Bladder microvascular endothelial cell (primary cell): Measurements from ENCODE around the gene BRCA1. TPM values are rescaled to one million over a fixed set of nuclear protein-coding genes. Genes with fewer than 3 reads are reported as not detected.

Experiments used
- total RNA-seq: library from RNA; depleted of rRNA; stranded (reverse); fragments of >200 nt; gene quantifications from 2 replicates; pipeline ENCODE4 v1.2.3, GENCODE V29; 2014

The BRCA1 gene
- 16.8 and 25.1 TPM in 2 replicates for total RNA-seq

DNA sequence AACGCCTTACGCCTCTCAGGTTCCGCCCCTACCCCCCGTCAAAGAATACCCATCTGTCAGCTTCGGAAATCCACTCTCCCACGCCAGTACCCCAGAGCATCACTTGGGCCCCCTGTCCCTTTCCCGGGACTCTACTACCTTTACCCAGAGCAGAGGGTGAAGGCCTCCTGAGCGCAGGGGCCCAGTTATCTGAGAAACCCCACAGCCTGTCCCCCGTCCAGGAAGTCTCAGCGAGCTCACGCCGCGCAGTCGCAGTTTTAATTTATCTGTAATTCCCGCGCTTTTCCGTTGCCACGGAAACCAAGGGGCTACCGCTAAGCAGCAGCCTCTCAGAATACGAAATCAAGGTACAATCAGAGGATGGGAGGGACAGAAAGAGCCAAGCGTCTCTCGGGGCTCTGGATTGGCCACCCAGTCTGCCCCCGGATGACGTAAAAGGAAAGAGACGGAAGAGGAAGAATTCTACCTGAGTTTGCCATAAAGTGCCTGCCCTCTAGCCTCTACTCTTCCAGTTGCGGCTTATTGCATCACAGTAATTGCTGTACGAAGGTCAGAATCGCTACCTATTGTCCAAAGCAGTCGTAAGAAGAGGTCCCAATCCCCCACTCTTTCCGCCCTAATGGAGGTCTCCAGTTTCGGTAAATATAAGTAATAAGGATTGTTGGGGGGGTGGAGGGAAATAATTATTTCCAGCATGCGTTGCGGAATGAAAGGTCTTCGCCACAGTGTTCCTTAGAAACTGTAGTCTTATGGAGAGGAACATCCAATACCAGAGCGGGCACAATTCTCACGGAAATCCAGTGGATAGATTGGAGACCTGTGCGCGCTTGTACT is at the start of gene BRCA1:
TSS of gene BRCA1 (minus strand) at position 232 of the 834 bp plus-strand sequence. CDS start 1,268 bp downstream, outside the sequence.

DNA sequence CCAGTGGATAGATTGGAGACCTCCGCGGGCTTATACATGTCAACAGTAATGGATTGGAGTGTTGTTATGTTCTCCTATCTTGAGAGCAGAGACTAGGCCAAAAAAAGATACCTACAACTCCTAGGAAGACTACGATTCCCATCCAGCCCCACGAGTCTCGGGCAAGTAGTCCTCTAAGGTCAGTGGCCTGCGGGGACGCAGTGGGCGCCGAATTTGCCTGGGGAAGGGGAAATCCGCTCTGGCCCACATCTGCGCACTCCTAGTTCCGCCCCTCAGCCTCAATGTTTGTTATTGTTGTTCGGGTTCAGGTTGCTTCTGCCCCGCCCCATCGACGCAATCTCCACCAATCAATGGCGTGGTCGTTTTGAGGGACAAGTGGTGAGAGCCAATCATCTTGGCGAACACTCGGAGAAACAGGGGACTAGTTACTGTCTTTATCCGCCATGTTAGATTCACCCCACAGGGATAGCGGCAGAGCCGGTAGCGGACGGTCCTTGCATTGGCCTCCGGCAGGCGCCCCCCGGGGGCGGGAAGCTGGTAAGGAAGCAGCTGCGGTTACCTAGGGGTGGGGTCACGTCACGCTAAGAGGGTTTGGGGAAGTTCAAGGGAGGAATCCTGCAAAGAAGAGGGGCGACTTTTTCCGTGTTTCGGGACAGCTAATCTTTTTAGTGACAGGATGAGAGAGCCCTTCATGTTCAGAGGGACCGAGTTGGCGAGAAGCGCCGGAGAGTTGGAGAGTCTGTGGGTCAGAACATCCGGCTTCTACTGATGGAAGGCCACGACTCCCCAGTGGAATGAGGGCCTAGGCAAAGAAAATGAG is 45.8 kb upstream of the BRCA1 start, which contains the start of gene NBR1:
TSS of gene NBR1 (plus strand) at position 449 of the 820 bp plus-strand sequence. CDS start 4,586 bp downstream, outside the sequence.

DNA sequence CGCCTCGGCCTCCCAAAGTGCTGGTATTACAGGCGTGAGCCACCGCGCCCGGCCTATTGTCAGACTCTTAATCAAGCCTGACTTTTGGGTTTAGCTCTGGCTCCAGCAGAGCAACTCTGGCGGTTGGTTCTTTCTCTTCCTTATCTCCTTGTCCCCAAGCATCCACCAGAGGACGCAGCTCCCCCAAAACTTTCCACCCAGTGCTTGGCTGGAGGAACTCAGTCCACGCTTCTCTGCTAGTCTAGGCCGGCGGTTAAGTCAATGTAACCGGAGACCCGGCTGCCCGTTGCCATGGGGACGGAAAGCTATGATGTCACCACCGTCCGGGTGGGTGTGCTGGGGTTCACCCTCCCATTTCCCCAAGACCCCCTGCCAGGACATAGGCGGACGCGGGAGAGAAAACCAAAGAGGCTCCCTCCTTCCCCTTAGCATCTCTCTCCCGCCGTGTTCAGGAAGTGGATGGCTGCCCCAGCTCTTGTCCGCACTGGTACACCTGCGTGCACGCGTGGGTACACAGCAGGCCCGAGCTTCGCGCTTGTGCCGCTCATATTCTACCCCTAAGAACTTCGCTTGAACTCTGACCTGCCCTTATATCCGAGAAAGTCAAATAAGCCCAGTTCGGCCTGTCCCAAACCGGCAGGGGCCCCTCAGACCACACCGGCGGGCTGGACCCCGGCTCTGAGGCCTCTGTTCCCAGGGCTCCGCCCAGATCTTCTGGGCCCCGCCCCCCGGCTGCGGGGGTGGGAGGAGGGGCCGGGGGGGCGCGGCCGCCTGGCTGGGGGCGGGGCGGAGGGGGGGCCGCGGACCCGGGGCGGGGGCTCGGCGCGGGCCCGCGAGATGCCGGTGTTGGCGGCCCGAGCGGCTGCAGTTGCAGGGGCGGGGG is 100.5 kb downstream of the BRCA1 start, which contains the start of gene RND2:
TSS of gene RND2 (plus strand) at position 825 of the 883 bp plus-strand sequence. CDS start 117 bp downstream, outside the sequence.

GRCh38 chr17:43021741-43022512 is 103.2 kb downstream of the BRCA1 start, which contains the start of gene VAT1:
Gene VAT1, minus strand, starts transcription at chr17:43022385. Its CDS starts 63 bp downstream, at chr17:43022322.

DNA sequence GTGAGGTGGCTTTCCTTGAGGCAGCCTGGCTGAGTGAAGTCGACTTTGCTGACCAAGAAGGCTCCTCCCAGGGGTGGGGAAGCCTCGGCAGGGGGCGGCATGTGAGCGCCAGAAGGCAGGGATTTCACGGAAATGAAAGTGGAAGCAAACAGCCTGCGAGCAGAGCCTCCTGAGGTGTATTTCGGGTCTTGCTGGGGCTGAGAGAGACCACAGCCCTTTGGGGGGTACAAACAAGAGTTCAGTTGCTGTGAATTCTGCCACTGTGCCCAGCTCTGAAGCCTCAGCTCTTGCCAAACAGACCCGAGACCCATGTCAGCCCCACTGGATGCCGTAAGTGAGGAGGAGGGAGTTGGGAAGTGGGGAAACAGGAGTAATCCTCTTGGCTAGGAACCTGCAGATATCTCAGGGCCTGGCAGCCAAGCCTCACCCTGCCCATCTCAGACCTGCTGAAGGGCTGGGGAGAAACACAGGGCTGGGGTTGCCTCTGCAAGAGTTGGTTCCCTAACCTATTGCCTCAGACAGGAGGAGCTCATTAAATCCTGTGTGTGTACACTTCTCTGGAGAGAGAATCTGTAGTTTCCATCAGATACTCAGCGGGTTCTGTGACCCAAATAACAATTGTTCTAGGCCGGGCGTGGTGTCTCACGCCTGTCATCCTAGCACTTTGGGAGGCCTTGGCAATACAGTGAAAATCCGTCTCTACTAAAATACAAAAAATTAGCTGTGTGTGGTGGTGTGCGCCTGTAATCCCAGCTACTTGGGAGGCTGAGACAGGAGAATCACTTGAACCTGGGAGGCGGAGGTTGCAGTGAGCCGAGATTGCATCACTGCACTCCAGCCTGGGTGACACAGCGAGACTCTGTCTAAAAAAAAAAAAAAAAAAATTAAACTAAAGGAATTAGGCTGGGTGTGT is 118.3 kb downstream of the BRCA1 start, which contains the start of gene IFI35:
TSS of gene IFI35 (plus strand) at position 146 of the 913 bp plus-strand sequence. CDS start at position 310, 164 bp downstream.

GRCh38 chr17:42997984-42998938 is 126.9 kb downstream of the BRCA1 start, which contains the start of gene RPL27:
Gene RPL27, plus strand, starts transcription at chr17:42998419. Its CDS starts 332 bp downstream, at chr17:42998751.

Other genes with a start within 250 kb of the BRCA1 start
- not detected in 2 replicates for gene G6PC1, start 224.6 kb downstream of the BRCA1 start, total RNA-seq
- gene AARSD1, start 160.9 kb downstream of the BRCA1 start, total RNA-seq: 14.4 and 18.0 TPM in 2 replicates
- 0.06 and 0.16 TPM in 2 replicates for gene PTGES3L, start 145.3 kb downstream of the BRCA1 start, total RNA-seq
- gene RUNDC1, start 144.8 kb downstream of the BRCA1 start, total RNA-seq: 7.3 and 13.3 TPM in 2 replicates
- gene RPL27, start 126.9 kb downstream of the BRCA1 start, total RNA-seq: 736 and 777 TPM in 2 replicates
- gene IFI35, start 118.6 kb downstream of the BRCA1 start, total RNA-seq: 10.4 and 21.9 TPM in 2 replicates
- 230 and 259 TPM in 2 replicates for gene VAT1, start 103.0 kb downstream of the BRCA1 start, total RNA-seq
- 0.16 and 0.19 TPM in 2 replicates for gene RND2, start 100.1 kb downstream of the BRCA1 start, total RNA-seq
- gene NBR1, start 45.9 kb upstream of the BRCA1 start, total RNA-seq: 70.4 and 94.5 TPM in 2 replicates
- 0.81 and 4.0 TPM in 2 replicates for gene TMEM106A, start 86.5 kb upstream of the BRCA1 start, total RNA-seq
- gene CCDC200, start 103.3 kb upstream of the BRCA1 start, total RNA-seq: not detected in 2 replicates
- not detected in 2 replicates for gene RNU2-1, start 108.6 kb upstream of the BRCA1 start, total RNA-seq